ENCODE measurements around the gene CHST3.

GRCh38 chr10:72002354-72003295 lies 38.4 kb downstream of the CHST3 start:
- TF ChIP-seq POLR2AphosphoS5 (IDR thresholded peaks at IDR 0.05), result no peak
- no peak for TF ChIP-seq EP300 (IDR thresholded peaks at IDR 0.05)

Measured in sigmoid colon (tissue), 4 donors.